ENCODE measurements around the gene DOCK9.

DOCK9 gene

DNA sequence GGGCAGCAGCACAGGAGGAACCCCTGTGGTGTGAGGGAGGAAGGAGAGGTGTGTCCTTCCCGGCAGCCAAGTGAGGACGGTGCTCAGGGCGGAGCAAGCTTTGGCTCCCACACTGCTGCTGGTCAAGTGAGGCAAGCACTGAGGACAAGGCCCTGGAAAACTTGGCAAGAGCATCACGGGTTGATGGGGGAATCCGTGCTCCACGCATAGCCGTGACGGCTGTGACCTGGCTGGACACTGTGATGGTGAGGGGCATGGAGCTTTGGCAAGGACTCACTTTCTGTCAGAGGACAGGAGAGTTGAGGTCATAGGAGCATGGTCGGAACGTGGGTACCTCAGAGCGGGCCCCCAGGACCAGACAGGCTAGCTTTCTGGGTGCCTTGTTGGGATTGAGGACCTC, 196.4 kb downstream of the DOCK9 start:
- DNase-seq (ENCODE audit: extremely low read depth in 1 of 2, low read depth in 1 of 2), result no peak

DNA sequence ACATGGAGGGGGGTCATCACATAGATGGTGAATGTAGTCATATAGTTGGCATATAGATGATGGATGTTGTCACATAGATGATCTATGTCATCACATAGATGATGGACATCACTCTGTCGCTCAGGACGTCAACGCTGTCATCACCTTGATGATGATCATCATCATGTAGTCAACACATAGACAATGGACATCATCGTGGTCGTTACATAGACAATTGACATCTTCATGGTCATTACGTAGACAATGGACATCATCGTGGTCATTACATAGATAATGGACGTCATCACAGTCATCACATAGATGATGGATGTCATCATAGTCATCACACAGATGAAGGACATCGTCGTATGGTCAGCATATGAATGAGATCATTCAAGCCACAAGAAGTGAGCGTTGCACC, 196.8 kb downstream of the DOCK9 start:
- DNase-seq (ENCODE audit: extremely low read depth in 1 of 2, low read depth in 1 of 2), result no peak

DNA sequence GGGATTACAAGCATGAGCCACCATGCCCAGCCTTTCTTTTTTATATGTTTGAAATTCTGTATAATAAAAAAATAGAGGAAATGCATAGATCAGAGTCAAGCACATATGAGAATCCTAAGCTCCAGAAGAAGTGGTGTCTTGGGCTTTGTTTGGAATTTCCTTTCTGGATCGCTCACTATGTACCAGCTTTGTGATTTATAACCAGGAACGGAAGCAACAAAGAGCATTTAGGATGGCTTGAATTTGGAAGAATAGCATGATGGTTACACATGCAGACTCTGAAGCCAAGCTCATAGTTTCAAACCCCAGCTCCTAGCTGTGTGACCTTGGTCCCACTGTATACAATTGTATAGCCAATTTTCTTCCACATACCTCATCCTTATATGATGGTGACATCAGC, 197.4 kb downstream of the DOCK9 start:
- no peak for DNase-seq (ENCODE audit: extremely low read depth in 1 of 2, low read depth in 1 of 2)

DNA sequence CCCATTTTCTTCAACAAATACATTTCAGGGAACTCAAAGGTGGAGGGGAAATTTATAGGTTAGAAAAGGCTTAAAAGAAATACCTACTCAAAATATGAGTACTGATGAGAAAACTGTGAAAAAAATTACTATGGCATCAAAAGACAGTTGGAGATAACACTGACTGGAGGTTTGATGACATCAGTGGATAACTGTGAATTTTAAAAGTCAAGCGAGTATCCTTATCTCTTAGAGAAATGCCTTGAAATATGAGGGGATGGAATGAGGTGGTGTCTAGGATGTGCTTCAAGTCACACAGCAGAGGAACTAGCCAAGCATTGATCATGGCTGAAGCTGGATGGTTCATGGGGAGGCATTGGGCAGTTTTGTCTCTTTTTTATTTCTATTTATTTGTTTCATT, 198.2 kb downstream of the DOCK9 start:
- no peak for DNase-seq (ENCODE audit: extremely low read depth in 1 of 2, low read depth in 1 of 2)

DNA sequence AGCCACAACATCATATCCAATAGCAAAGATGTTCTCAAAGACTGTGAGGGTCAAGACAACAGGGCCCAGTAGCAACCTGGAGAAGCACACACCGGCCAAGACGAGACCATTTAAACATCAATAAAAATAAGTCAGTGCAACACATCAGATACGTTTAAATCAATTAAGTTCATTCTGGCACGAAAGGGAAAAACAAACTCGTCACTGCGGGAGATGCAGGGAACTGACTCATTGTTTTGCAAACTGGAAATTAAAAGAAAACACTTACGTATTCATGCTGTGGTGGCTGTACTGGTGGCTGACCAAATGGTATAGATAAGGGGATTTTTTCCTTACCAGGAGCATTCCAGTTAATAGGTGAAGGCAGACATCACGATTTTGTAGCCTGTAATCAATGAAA, 199.1 kb downstream of the DOCK9 start:
- DNase-seq (ENCODE audit: extremely low read depth in 1 of 2, low read depth in 1 of 2), result no peak

DNA sequence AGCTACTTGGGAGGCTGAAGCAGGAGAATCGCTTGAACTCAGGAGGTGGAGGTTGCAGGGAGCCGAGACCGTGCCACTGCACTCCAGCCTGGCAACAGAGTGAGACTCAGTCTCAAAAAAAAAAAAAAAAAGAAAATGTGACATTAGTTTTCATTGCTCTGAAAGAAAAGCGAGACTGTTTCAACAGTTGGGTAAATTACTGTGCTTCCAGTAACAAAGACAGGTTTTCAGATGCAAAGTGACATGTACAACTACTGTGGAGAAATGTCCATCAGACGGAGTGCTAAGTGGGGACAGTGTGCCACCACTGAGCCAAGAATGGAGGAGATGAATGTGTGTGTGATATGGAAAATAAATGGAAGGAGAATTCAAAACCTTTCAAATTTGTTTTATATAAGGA, 201.2 kb downstream of the DOCK9 start:
- DNase-seq (ENCODE audit: extremely low read depth in 1 of 2, low read depth in 1 of 2), result no peak

DNA sequence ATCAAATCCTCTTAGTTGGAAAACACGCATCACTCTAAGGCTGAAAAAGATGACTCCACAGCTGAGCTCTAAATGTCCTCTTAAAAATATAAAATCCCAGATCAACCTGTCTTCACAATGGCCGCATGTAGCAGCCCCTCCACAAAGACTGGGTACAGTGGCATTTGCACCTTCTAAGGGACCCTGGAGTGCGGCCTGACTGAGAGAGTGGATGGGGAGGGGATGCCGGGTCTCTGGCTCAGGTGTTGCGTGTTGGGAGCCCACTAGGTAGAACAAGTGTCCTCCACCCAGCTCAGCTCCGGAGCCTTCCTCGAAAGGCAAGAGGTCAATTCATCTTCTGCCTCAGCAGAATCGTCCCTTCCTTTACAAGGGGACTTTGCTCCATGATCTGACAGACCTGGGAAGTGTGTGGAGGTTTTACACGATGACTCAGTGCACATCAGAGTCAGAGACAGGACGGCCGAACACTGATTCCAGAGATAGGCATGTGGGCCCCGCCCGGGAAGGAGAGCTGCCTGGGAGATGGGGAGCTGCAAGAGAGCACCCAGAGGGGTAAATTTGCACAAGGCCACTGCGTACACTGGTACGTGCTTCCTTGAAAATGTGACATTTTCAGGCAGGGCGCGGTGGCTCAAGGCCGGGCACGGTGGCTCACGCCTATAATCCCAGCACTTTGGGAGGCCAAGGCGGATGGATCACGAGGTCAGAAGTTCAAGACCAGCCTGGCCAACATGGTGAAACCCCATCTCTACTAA, 201.8 kb downstream of the DOCK9 start:
- no peak for DNase-seq (ENCODE audit: extremely low read depth in 1 of 2, low read depth in 1 of 2)

DNA sequence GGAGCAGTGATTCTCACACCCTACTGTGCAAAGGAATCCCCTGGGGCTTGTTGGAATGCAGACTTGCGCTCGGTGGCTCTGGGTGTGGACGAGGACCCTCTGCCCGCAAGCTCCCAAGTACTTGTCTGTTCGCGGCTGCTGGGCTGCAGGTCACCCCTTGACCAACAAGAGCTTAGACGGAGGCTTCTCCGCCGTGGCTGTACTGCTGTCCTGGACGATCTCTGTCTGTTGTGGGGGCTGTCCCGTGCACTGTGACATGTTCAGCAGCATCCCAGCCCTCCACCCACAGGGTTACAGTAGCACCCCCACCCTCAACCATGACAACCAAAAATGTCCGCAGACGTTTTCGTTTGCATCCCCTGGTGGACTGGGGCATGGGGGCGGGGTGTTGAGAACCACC, 202.5 kb downstream of the DOCK9 start:
- no peak for DNase-seq (ENCODE audit: extremely low read depth in 1 of 2, low read depth in 1 of 2)

DNA sequence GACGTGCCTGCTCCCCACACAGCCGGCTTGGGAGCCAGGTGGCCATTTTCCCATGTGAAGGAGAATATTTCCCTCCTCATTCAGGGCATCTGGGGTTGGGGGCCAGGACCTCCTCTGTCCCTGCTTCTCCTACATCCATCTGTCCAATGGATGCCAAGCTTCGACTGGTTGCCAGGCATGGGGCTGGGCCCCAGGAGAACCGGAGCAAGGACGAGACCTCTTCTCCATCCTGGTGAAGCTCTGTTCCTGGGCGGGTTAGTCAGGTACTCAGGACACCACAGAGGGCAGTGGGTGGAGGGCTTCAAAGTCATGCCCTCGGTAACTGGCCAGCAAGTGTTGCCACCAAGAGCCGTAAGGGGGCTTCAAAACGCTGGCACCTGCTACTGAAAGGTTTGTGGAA, 203.1 kb downstream of the DOCK9 start:
- DNase-seq (ENCODE audit: extremely low read depth in 1 of 2, low read depth in 1 of 2), result no peak

DNA sequence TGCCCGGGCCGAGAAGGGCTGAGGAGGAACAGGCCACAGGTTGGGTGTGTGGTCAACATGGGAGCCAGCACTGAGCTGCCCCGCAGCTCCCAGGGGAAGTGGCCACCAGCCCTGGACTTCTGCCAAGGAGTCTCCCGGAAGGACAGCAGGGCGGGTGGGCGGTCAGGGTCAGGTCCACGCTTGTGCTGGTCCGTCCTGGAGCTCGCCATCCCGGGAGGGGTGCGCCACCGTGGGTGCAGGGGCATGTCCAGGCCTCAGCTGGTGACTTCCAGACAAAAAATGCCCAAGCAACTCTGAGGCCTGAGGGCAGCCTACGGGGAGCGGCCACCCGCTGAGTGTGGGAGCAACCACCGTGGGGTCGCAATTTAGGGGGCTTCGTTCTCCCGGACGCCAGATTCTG, 203.9 kb downstream of the DOCK9 start:
- DNase-seq (ENCODE audit: extremely low read depth in 1 of 2, low read depth in 1 of 2), result no peak

DNA sequence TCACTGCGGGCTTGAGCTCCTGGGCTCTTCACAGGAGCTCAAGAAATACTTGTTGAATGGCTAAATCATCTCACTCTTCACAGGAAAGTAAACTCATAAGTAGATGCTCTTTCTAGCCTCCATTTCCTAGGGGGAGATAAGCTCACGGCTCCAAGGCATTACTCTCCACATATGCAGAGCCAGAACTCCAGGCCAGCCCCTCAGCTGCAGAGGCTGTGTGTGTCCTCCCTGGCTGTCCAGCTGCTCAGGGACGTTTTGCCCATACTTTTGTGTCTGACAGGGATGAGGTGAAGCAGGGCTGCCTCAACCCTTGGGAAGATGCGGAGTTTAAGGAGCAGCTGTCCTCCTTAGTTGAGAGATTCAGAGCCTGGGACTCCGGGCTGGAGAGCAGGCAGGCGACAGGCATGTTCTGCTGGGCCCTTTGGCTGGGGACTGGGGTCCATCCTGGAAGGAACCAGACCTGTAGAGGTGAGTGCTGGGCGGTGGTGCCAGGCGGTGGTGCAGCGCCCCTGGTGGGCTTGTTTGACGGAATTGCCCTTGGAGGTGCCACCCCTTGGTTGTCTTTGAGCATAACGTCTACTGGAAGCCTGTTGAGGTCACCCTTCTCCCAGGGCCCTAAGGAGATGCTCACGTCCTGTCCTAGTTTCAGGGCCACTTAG, 204.9 kb downstream of the DOCK9 start:
- no peak for DNase-seq (ENCODE audit: extremely low read depth in 1 of 2, low read depth in 1 of 2)

DNA sequence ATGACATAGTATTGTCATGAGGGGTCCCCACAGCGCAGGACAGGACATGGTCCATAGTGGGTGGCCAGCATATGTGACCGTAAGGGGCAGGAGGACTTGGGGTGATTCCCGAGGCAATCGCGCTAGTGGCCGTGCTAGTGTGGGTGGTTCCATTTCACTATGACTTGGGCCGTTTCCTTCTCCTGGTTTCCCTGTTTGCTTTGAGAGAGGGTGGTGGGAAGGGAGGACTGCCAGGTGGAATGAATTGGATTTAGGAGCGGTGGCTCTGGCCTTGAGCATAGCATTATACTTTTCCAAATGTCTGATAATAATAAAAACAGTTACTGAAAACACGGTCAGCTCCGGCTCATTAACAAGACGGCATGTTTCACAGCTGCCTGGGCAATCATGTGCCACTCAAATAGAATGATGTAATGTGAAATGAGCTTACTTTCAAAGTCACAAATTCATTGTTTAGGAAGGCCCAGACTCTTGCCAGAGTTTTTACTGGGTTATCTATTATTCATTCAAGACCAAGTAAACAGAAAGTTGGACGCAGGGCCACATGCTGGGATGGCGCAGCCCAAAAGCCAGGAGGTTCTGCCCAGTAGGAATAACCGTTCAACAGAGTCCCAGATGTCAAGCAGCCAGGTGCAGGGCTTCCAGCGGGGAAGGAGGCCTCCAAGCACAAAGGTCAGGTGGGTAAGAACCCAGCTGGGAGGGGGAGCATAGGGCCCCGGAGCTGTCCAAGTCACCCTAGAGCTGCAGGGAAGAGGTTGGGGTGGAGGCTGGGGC, 205.8 kb downstream of the DOCK9 start:
- no peak for DNase-seq (ENCODE audit: extremely low read depth in 1 of 2, low read depth in 1 of 2)

DNA sequence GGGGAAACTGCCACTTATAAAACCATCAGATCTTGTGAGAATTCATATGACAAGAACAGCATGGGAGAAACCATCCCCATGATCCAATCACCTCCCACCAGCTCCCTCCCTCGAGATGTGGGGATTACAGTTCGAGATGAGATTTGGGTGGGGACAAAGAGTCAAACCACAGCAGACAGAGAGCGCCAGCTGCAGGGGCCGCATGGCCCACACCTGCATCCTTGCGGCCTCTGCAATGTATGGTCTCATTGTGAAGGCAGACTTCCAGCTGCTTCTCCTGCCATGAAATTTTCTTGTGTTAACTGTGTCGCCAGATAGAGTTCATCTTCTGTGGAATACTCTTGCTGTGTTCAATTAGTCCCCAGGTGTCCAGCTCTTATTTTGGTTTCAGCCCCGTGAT, 208.1 kb downstream of the DOCK9 start:
- no peak for DNase-seq (ENCODE audit: extremely low read depth in 1 of 2, low read depth in 1 of 2)

DNA sequence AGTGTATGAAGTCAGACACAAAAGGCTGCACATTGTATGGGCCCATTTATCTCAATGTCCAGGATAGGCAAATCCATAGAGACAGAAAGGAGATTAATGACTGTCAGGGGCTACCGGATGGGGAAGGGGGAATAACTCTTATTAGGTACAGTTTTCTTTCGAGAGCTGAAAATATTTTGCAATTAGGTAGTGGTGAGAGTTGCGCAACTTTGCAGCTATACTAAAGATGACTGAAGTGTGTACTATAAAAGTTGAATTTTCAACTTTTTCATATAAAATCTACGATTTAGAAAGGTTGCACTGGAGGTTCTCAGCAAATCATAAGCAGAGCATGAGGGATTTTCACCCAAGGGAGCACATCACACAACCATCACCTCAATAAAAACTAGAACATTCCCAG, 209.3 kb downstream of the DOCK9 start:
- DNase-seq (ENCODE audit: extremely low read depth in 1 of 2, low read depth in 1 of 2), result no peak

DNA sequence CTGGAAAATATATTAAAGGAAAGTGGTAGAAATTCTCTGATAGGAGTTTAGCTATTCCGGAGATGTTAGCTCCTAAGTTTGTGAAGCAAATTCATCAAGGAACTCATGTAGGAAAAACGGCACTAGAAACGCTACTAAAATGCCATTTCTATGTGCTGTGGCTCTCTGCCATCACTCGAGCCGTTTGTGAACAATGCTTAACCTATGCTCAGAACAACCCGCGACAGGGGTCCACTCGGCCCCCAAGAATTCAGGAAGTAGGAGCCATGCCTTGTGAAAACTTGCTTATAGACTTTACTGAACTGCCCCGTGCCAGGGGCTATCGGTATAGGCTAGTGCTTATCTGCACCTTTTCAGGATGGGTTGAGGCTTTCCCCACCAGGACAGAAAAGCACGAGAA, 211.2 kb downstream of the DOCK9 start:
- no peak for DNase-seq (ENCODE audit: extremely low read depth in 1 of 2, low read depth in 1 of 2)

DNA sequence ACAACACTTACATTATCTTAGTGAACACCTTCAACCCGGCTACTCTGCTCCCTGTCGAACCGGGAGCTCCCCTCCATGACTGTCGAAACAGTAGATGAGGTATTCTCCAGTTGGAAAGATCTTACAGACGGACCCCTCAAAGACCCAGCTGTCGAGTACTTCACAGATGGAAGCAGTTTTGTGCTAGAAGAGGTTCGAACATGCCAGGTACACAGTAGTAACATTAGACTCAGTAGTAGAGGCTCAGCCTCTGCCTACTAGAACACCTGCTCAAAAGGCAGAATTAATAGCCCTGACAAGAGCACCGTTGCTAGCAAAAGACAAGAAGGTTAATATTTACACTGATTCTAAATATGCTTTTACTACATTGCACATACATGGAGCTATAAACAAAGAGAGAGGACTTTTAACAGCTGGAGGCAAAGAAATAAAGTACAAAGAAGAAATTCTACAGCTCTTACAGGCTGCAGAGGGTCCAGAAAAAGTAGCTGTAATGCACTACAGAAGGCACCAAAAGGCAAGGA, 211.8 kb downstream of the DOCK9 start:
- DNase-seq (ENCODE audit: extremely low read depth in 1 of 2, low read depth in 1 of 2), result no peak

DNA sequence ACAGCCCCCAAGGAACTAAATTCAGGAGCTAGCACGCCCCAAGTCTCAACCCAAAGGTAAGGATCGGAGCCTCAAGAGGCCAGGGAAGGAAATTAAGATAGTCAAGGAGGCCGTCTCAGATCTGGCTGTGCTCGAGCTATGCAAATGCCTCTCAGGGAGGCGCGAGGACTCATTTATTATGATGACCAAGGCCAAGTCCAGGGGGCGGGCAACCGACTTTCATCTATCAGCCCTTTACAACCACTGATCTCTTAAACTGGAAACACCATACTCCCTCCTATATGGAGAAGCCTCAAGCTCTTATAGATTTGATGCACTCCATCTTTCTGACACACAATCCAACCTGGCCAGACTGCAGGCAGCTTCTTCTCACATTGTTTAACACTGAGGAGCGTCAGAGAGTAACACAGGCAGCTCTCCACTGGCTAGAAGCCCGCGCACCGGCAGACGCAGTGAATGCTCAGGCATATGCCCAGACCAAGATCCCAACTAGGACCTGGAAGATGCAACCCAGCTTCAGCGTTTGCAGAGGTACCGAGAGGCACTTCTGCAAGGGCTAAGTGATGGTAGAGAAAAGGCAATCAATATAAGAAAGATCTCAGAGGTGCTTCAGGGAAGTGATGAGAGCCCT, 215.8 kb downstream of the DOCK9 start:
- no peak for DNase-seq (ENCODE audit: extremely low read depth in 1 of 2, low read depth in 1 of 2)

DNA sequence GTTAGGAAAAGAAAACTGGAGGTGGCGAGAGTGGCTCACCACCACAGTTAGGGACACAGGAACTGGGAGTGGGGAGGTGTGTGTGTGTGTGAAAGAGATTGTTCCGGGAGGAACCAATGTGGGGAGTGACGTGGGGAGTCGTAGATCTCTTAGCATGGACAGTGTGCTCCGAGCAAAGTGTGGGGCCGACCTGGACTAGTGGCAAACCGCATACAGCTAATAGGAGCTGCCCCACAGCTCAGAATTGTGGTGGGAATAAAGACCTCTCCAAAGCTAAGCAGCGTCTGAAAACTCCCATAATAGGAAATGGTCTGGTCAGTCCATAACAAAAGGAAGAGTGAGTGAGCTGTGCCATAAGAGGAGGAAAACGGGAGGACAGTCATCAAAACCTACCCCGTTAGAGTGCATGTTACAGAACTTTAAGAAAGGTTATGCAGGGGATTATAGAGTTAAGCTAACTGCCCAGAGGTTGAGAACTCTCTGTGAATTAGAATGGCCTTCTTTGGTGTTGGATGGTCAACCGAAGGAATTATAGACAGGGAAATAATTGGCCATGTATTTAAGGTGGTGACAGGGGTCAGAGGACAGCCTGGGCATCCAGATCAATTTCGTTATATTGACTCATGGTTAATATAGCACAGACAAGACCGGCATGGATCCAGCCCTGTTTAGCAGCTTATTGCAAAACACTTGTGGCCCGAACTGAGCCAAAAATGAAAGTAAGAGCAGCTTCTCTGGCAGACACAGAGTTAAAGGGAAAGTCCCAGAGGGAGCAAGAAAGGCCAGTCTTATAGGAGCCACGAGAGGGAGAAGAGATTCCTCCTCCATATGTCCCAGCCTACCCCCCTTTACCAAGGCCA, 216.5 kb downstream of the DOCK9 start:
- DNase-seq (ENCODE audit: extremely low read depth in 1 of 2, low read depth in 1 of 2), result no peak

DNA sequence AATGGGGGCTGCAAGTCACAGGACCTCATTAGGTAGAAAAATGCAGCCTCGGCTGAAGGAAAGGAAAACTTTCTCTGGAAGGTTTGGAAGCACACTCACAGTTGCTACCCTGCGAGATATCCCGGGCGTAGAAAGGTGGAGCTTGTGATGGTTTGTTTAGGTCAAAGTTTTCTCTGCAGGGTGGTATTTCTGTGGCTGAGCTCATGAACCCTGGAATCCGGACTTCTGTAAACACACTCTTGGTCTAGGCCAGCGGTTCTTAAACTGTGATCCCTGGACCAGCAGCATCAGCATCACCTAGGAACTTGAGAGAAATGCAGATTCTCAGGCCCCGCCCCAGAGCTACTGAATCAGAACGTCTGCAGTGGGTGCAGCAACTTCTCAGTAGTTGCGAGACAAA, 222.1 kb downstream of the DOCK9 start:
- DNase-seq (ENCODE audit: extremely low read depth in 1 of 2, low read depth in 1 of 2), result no peak

DNA sequence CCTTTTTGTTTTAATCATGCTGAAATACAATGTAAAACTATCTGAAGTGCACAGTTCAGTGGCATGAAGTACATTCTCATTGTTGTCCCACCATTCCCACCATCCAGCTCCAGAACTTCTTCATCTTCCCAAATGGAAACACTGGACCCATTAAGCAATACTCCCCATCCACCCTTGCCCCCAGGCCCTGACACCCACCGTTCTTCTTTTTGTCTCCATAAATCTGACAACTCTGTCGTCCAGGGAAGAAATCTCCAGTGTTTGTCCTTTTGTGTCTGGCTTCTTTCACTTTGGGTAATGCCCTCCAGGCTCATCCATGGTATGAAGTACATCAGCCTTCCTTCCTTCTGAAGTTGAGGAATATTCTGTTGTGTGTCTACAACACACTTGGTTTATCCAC, 222.7 kb downstream of the DOCK9 start:
- DNase-seq (ENCODE audit: extremely low read depth in 1 of 2, low read depth in 1 of 2), result no peak
